COLO668 (cell line): Measurements from ENCODE around the gene MAST2.
"Not testable (repeated sequence)": the region's sequence is repeated elsewhere in the genome, so short reads cannot be mapped to it uniquely, and the experiment has no call there.

ENCODE experiments used
- DNase-seq: peaks from one replicate; lab custom pipeline; 2025; ENCODE audit not compliant: unreplicated experiment; lab: John Stamatoyannopoulos, UW

The MAST2 gene

DNA sequence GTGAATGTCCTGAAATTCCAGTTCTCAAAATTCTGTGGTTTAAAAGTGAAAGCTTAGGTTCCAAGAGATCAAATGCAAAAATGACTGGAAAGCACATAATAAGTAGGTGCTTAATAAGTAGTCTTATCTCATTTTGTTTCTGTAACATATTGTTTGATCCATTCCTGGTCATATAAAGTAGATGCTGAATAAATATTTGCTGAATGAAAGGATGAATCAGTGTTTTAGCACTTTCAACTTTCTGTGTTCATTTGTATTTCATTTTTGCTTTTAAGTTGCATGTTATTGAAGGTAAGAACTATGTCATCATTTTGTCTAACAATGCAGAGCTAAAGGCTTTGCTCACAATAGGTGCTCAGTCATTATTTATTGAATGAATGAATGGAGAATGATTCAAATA is 6.3 kb downstream of the MAST2 start:
- no peak for DNase-seq

GRCh38 chr1:45814776-45815175 is 11.4 kb downstream of the MAST2 start:
- DNase-seq, result no peak

DNA sequence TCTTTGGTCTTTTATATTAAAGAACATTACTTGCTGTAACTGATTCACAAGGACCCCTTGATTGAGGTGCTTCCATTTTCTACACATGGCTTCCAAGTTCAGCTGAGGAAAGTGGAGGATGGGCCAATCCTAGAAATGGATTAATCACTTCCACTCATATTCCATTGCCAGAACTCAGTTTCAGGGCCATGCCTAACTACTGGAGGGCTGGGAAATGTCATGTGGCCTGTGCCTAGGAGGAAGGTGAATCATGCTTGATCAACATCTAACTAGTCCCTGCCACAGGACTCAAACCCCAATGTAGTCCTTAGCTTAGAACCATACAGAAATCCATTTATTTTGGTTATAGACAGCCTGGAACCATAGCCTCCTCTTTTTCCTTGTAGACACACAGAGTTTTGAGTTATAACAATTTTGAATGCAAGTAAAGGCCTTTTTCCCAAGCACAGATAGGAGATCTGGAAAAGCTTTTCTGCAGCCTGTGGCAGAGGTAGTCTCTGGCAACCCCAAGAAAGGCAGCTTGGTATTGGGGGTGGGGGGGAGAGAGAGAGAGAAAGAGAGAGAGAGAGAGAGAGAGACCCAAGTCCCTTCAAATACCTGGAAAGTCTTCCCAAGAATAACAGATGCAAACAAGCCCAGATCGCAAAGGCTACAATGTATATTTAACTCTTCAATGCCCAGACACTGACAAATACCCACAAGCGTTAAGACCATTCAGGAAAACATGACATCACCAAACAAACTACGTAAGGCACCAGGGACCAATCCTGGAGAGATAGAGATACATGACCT is 12.5 kb downstream of the MAST2 start:
- no peak for DNase-seq

- no peak for DNase-seq
These were observed 16.8 kb downstream of the MAST2 start for GRCh38 chr1:45820173-45820572.

- DNase-seq, result no peak
These were observed 17.4 kb downstream of the MAST2 start for GRCh38 chr1:45820788-45821187.

- no peak for DNase-seq
These were observed 19.2 kb downstream of the MAST2 start for GRCh38 chr1:45822644-45823043.

DNA sequence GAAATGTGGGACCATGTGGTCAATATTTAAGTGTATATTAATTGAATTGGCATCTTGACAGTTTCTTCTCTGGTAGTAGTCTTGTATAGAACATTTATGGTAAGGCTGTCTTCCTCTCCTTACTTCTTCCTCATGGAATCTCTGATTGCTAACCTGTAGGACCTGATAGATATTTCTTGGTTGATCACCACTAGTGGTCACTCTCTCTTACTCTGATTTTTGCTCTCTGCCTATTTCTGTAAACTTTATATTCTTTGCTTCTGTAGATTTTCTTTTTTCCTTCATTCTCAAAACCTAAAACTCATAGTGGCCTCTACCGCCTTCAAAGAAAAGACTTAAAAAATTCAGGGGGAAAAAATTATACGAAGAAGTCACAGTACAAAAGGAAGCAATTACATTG is 21.2 kb downstream of the MAST2 start:
- DNase-seq, result no peak

- DNase-seq, result no peak
These were observed 23.8 kb downstream of the MAST2 start for GRCh38 chr1:45827256-45827655.

GRCh38 chr1:45828841-45829240 is 25.4 kb downstream of the MAST2 start:
- no peak for DNase-seq

GRCh38 chr1:45833361-45833760 is 29.9 kb downstream of the MAST2 start:
- no peak for DNase-seq

- DNase-seq, result no peak
These were observed 31.3 kb downstream of the MAST2 start for GRCh38 chr1:45834689-45835088.

DNA sequence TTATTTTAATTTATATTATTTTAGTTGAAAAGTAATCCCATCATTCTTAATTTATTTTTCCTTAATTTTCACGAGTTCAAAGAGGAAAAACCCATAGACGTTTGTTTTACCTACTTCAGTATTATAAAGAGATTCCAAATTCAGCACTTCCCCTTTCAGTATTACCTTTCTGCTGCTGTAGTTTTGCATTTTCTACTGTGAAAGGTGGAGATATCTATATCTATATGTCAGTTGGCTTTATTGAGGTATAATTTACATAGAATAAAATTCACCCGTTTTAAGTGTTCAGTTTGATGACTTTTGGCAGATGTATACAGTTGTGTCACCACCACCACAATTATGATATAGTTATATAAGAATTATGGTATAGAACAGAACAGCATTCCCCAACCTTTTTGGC is 33.0 kb downstream of the MAST2 start:
- no peak for DNase-seq

- DNase-seq, result not testable (repeated sequence)
These were observed 33.4 kb downstream of the MAST2 start for GRCh38 chr1:45836861-45837260.

DNA sequence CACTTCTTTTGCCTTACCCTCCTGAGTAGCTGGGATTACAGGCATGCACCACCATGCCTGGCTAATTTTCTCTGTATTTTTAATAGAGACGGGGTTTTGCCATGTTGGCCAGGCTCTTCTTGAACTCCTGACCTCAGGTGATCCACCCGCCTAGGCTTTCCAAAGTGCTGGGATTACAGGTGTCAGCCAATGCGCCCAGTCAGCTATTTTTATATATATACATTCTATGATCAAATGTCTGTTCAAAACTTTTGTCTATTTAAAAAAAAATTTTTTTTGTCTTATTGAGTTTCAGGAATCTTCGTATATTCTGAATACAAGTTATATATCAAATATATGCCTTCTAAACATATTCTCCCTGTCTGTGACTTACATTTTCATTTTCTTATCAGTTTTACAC is 34.9 kb downstream of the MAST2 start:
- DNase-seq, result not testable (repeated sequence)

- DNase-seq, result no peak
These were observed 37.3 kb downstream of the MAST2 start for GRCh38 chr1:45840704-45841103.

DNA sequence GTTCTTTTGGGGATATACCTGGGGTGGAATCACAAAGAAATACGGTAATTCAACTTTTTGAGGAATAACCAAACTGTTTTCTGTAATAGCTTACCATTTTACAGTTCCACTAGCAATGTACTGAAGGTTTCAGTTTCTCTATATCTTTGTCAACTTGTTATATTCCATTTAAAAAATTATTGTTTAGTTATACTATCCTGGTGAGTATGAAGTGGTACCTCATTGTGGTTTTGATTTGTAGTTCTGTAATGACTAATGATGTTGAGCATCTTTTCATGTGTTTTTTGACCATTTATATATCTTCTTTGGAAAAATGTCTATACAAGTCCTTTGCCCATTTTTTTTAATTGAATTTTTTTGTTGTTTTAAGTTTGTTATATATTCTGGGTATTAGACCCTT is 39.4 kb downstream of the MAST2 start:
- no peak for DNase-seq

- DNase-seq, result no peak
These were observed 40.1 kb downstream of the MAST2 start for GRCh38 chr1:45843474-45843905.

DNA sequence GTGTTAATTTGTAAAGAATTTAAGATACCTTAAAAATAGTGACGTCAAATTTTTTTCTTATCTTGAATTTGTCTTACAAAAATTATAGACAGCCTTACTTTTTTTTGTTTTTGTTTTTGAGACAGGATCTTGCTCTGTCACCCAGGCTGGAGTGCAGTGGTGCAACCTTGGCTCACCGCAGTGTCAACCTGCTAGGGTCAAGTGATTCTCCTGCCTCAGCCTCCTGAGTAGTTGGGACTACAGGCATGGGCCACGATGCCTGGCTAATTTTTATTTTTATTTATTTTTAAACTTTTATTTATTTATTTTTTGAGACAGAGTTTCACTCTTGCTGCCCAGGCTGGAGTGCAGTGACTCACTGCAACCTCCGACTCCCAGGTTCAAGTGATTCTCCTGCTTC is 40.6 kb downstream of the MAST2 start:
- DNase-seq, result not testable (repeated sequence)

- no peak for DNase-seq
These were observed 43.5 kb downstream of the MAST2 start for GRCh38 chr1:45846931-45847330.

GRCh38 chr1:45848097-45848496 is 44.7 kb downstream of the MAST2 start:
- no peak for DNase-seq

- no peak for DNase-seq
These were observed 45.3 kb downstream of the MAST2 start for GRCh38 chr1:45848714-45849113.

DNA sequence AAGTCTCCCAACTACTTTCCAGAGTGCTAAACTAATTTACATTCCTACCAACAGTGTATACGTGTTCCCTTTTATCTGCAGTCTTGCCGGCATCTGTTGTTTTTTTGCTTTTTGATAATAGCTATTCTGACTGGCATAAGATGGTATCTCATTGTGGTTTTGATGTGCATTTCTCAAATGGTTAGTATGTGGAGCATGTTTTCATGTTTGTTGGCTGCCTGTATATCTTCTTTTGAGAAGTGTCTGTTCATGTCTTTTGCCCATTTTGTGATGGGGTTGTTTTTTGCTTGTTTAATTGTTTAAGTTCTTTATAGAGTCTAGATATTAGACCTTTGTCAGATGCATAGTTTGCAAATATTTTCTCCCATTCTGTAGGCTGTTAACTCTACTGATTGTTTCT is 46.6 kb downstream of the MAST2 start:
- no peak for DNase-seq

DNA sequence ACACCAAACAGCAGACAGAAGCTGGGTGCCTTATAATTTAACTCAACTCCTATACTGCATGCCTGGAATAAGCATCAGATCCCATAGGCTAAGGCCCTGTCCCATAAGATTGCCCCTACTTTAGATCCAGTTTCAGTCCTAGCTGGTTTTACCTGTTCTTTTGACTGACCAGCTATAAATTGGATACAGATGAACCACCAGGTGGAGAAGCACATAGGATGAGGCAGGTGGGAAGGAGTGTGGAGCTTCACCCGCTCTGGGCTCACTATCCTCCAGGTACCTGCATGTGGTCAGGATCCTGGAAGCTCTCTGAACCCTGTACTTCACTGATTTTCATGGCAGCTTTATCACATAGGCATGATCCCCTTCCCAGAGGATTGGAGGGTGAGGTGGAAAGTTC is 51.3 kb downstream of the MAST2 start:
- peak; percentile 47 for DNase-seq
